ENCODE results near the gene TTC21A. TPM values are rescaled to one million over a fixed set of nuclear protein-coding genes. Genes with fewer than 3 reads are reported as not detected.

TTC21A gene
- total and polyA plus RNA-seq, 8 donors, result 3.1 to 31.3 (median 6.1) TPM

- intact Hi-C loops (cut with DNase I), result no loop called here
- peaks cover 36 to 50% (median 38%) of the 10 kb centered on the region in 3 donors for H3K4me1 ChIP-seq
- H3K4me3 ChIP-seq, result no peak overlapping the region
- TF ChIP-seq, protein P1, sequence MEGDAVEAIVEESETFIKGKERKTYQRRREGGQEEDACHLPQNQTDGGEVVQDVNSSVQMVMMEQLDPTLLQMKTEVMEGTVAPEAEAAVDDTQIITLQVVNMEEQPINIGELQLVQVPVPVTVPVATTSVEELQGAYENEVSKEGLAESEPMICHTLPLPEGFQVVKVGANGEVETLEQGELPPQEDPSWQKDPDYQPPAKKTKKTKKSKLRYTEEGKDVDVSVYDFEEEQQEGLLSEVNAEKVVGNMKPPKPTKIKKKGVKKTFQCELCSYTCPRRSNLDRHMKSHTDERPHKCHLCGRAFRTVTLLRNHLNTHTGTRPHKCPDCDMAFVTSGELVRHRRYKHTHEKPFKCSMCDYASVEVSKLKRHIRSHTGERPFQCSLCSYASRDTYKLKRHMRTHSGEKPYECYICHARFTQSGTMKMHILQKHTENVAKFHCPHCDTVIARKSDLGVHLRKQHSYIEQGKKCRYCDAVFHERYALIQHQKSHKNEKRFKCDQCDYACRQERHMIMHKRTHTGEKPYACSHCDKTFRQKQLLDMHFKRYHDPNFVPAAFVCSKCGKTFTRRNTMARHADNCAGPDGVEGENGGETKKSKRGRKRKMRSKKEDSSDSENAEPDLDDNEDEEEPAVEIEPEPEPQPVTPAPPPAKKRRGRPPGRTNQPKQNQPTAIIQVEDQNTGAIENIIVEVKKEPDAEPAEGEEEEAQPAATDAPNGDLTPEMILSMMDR (IDR thresholded peaks at IDR 0.05), result no peak
- H3K27ac ChIP-seq, result peak overlapping the region; percentile 75 to 90 (median 85)
- H3K9me3 ChIP-seq, result no peaks in the 10 kb centered on the region
- H3K27me3 ChIP-seq, result no peaks in the 10 kb centered on the region
- FAIRE-seq (no peak), ATAC-seq (peak; percentile 26 to 47 (median 36)), DNase-seq (peak in 3 of 6 donors; percentile 53 to 61 (median 53))
- 16 to 19% methylated on average over 5 of the region's 5 CpGs for WGBS, 2 donors
- peaks cover 20 to 43% (median 28%) of the 10 kb centered on the region in 3 donors for H3K36me3 ChIP-seq
Observed at GRCh38 chr3:39142067-39142466, 34.6 kb downstream of the TTC21A start.

DNA sequence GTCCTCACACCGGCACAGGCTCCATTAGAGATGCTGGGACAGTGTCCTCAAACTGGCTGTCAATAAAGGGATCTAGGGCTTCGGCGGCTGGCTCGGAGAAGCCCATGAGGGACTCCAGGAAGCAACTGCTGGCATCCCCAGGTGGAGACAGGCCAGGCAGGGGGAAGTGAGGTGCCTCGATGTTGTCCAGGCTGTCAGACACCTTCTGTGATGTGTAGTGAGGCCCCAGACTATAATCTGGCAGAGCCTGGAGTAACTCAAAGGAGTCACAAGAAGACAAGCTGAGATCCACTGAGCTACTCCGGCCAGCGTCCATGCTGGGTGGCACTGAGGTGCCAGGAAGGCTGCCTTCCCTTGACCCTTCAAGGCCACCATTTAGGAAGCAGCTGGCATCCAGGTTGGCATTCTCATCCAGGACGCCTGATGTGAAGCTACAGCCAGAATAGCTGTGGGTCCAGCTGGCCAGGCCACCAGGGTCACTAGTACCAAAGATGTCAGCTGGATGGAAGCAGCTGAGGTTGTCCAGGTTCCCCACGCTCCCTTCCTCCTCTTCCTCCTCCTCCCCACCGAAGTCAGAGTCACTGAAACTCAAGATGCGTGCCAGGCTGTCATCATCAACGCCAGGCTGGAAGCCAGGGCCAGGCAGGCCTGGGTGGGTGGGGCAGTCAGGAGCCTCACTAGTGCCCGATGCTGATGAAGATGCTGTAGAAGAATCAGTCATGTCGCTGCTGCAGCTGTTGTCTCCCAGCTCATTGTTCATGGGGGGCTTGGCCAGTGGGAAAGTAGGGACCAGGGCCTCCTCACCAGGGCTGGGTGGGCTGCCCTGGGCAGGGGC lies 35.8 kb downstream of the TTC21A start:
- no peaks in the 10 kb centered on the region for H3K9me3 ChIP-seq
- ATAC-seq (no peak), FAIRE-seq (no peak), DNase-seq (peak in 3 of 6 donors; percentile 30 to 56 (median 52))
- intact Hi-C loops (cut with DNase I), result no loop called here
- H3K27ac ChIP-seq, result peak overlapping the region; percentile 75 to 90 (median 85)
- TF ChIP-seq, protein P1 (IDR thresholded peaks at IDR 0.05), result no peak
- peaks cover 47 to 62% (median 50%) of the 10 kb centered on the region in 3 donors for H3K4me1 ChIP-seq
- H3K27me3 ChIP-seq, result no peaks in the 10 kb centered on the region
- peaks cover 20 to 43% (median 28%) of the 10 kb centered on the region in 3 donors for H3K36me3 ChIP-seq
- no peak overlapping the region for H3K4me3 ChIP-seq
- WGBS, 2 donors, result 62 to 69% methylated on average over 14 of the region's 14 CpGs

- TF ChIP-seq, protein P1 (IDR thresholded peaks at IDR 0.05), result no peak
- Histone ChIP-seq H3K4me1 (peaks cover 57 to 72% (median 59%) of the 10 kb centered on the region in 3 donors), H3K27ac (no peak overlapping the region), H3K27me3 (no peaks in the 10 kb centered on the region), H3K9me3 (no peaks in the 10 kb centered on the region), H3K4me3 (no peak overlapping the region), H3K36me3 (peaks cover 20 to 43% (median 28%) of the 10 kb centered on the region in 3 donors)
- ATAC-seq (no peak), DNase-seq (peak in 3 of 6 donors; percentile 56 to 80 (median 61)), FAIRE-seq (no peak)
- WGBS, 2 donors, result 70 to 71% methylated on average over 20 of the region's 20 CpGs
- intact Hi-C loops (cut with DNase I), result no loop called here
Observed at GRCh38 chr3:39144095-39144747, 36.7 kb downstream of the TTC21A start.

- Histone ChIP-seq H3K9me3 (no peaks in the 10 kb centered on the region), H3K27me3 (no peaks in the 10 kb centered on the region), H3K27ac (no peak overlapping the region), H3K4me1 (peaks cover 62 to 78% (median 63%) of the 10 kb centered on the region in 3 donors), H3K4me3 (no peak overlapping the region), H3K36me3 (peaks cover 20 to 43% (median 28%) of the 10 kb centered on the region in 3 donors)
- intact Hi-C loops (cut with DNase I), result no loop called here
- no peak for ATAC-seq
- WGBS, 2 donors, result 94 to 95% methylated on average over 23 of the region's 23 CpGs
- TF ChIP-seq, protein P1 (IDR thresholded peaks at IDR 0.05), result no peak
- DNase-seq, result peak in 3 of 6 donors; percentile 42 to 52 (median 50)
- no peak for FAIRE-seq
Observed at GRCh38 chr3:39144748-39145380, 37.4 kb downstream of the TTC21A start.
